Panc1 (cell line): ENCODE measurements around the gene PCSK5. TPM values are rescaled to one million over a fixed set of nuclear protein-coding genes. Genes with fewer than 3 reads are reported as not detected.

Experiments
- ATAC-seq: fragments of 200-7000 bp; cut with Tn5 transposase; 2 replicates; pipeline ENCODE4 v1.9.1; 2020; ENCODE audit warnings: mild to moderate bottlenecking, moderate library complexity
- BruUV-seq: library from RNA; stranded (reverse); fragments of 400-500 nt; replicated peaks from 2 replicates; lab custom pipeline; 2021; lab: Mats Ljungman, UMichigan
- CTCF ChIA-PET: fragments of 300-600 bp; sonication (Branson Sonifier 250); formaldehyde crosslinking; loops from one replicate; lab custom pipeline; 2022; ENCODE audit warnings: antibody characterized with exemption; lab: Charles Lee
- POLR2A ChIA-PET: fragments of 300-600 bp; sonication (Branson Sonifier 250); formaldehyde crosslinking; loops from one replicate; lab custom pipeline; 2022; ENCODE audit warnings: antibody characterized with exemption; lab: Charles Lee
- DNase-seq: peaks from one replicate; pipeline ENCODE4 v3.0.0-alpha.2; 2010; ENCODE audit warnings: low read depth, low spot score
- H3K27ac ChIP-seq: 2 replicates; pipeline ENCODE4 v1.5.1; 2011; ENCODE audit warnings: mild to moderate bottlenecking, low read length, inconsistent platforms
- H3K27me3 ChIP-seq: fragments of 200-500 bp; sonication (Bioruptor generic); 2 replicates; pipeline ENCODE4 v1.6.0; 2014; ENCODE audit warnings: low read length, inconsistent platforms; ENCODE audit not compliant: control insufficient read depth, insufficient read depth
- H3K36me3 ChIP-seq: fragments of 200-500 bp; sonication (Bioruptor generic); 2 replicates; pipeline ENCODE4 v1.5.1; 2014; ENCODE audit warnings: inconsistent platforms, mild to moderate bottlenecking, low read length, moderate library complexity; ENCODE audit not compliant: control insufficient read depth, insufficient read depth
- H3K4me1 ChIP-seq: 2 replicates; pipeline ENCODE4 v1.5.1; 2011; ENCODE audit warnings: inconsistent platforms, mild to moderate bottlenecking, low read length, moderate library complexity; ENCODE audit not compliant: control insufficient read depth, insufficient read depth
- H3K4me3 ChIP-seq, 2 experiments: 2 replicates each; pipeline ENCODE4 v1.5.1; 2011 to 2012; ENCODE audit warnings: low read depth in 2 of 2, low read length in 2 of 2, mild to moderate bottlenecking in 2 of 2, inconsistent platforms in 1 of 2, moderate library complexity in 1 of 2
- H3K9me3 ChIP-seq: fragments of 200-500 bp; sonication (Bioruptor generic); 2 replicates; pipeline ENCODE4 v1.5.1; 2014; ENCODE audit warnings: low read depth, mild to moderate bottlenecking, inconsistent platforms, low read length, moderate library complexity; ENCODE audit not compliant: control insufficient read depth, insufficient read depth
- POLR2AphosphoS5 ChIP-seq: IDR thresholded peaks from 2 replicates; pipeline ENCODE4 v1.6.1; 2012; ENCODE audit warnings: mild to moderate bottlenecking, low read depth, low read length, moderate library complexity
- SIN3A ChIP-seq: IDR thresholded peaks from 2 replicates; pipeline ENCODE4 v1.6.1; 2012; ENCODE audit warnings: low read depth, mild to moderate bottlenecking, low read length, moderate library complexity, borderline replicate concordance; ENCODE audit not compliant: insufficient read depth
- TCF7L2 ChIP-seq: IDR thresholded peaks from 2 replicates; pipeline ENCODE4 v1.6.1; 2011; ENCODE audit warnings: mild to moderate bottlenecking, low read depth, low read length, inconsistent platforms
- in situ Hi-C: cut with HindIII; loops from 2 replicates; pipeline ENCODE4 v1.10.0; 2016; ENCODE audit warnings: low sequenced_read_pairs, low pct_unique_long_range_greater_than_20kb
- intact Hi-C: fragments of 100-400 bp; cut with micrococcal nuclease; formaldehyde crosslinking; loops from one replicate; pipeline ENCODE4 v1.10.0; 2022; ENCODE audit not compliant: unreplicated experiment
- total RNA-seq: library from RNA; stranded (reverse); gene quantifications from one replicate; pipeline ENCODE4 v1.2.1, GENCODE V29; 2021; ENCODE audit not compliant: unreplicated experiment
- TF ChIP-seq, protein P1 (sequence below), 2 experiments: IDR thresholded peaks; 2 replicates each; pipeline ENCODE4 v1.6.1; 2011 to 2012; ENCODE audit warnings: low read depth in 2 of 2, control low read depth in 1 of 2, low read length in 1 of 2, mild to moderate bottlenecking in 1 of 2, moderate library complexity in 1 of 2; ENCODE audit not compliant: insufficient read depth in 1 of 2
- TF ChIP-seq, protein P2 (sequence below): fragments of 450-650 bp; IDR thresholded peaks from 2 replicates; pipeline ENCODE4 v1.5.1; 2017; ENCODE audit warnings: mild to moderate bottlenecking

PCSK5 gene
- total RNA-seq, 1 experiment from 2014 or later, result 0.21 TPM

DNA sequence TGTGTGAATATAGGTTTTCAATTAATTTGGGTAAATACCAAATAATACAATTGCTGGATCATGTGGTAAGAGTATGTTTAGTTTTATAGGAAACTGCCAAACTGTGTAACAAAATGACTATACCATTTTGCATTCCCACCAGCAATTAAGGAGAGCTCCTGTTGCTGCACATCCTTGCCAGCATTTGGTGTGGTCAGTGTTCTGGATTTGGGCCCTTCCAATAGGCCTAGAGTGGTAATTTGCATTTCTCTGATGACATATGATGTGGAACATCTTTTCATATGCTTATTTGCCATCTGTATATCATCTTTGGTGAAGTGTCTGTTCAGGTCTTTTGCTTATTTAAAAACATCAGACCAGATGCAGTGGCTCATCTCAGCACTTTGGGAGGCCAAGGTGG, 515.4 kb downstream of the PCSK5 start:
- ChIA-PET CTCF (interaction anchor here (0.7 kb wide), 1 partner anchor 532 kb away, joined by 4 read pairs; no protein-coding TSS in a partner anchor), POLR2A (no interaction called here)
- TF ChIP-seq TCF7L2 (no peak), SIN3A (no peak), POLR2AphosphoS5 (no peak)
- TF ChIP-seq, protein P1, sequence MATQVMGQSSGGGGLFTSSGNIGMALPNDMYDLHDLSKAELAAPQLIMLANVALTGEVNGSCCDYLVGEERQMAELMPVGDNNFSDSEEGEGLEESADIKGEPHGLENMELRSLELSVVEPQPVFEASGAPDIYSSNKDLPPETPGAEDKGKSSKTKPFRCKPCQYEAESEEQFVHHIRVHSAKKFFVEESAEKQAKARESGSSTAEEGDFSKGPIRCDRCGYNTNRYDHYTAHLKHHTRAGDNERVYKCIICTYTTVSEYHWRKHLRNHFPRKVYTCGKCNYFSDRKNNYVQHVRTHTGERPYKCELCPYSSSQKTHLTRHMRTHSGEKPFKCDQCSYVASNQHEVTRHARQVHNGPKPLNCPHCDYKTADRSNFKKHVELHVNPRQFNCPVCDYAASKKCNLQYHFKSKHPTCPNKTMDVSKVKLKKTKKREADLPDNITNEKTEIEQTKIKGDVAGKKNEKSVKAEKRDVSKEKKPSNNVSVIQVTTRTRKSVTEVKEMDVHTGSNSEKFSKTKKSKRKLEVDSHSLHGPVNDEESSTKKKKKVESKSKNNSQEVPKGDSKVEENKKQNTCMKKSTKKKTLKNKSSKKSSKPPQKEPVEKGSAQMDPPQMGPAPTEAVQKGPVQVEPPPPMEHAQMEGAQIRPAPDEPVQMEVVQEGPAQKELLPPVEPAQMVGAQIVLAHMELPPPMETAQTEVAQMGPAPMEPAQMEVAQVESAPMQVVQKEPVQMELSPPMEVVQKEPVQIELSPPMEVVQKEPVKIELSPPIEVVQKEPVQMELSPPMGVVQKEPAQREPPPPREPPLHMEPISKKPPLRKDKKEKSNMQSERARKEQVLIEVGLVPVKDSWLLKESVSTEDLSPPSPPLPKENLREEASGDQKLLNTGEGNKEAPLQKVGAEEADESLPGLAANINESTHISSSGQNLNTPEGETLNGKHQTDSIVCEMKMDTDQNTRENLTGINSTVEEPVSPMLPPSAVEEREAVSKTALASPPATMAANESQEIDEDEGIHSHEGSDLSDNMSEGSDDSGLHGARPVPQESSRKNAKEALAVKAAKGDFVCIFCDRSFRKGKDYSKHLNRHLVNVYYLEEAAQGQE (IDR thresholded peaks at IDR 0.05; ENCODE audit: insufficient read depth in 1 of 2, low read depth in 2 of 2, low read length in 1 of 2), result no peak
- TF ChIP-seq, protein P2, sequence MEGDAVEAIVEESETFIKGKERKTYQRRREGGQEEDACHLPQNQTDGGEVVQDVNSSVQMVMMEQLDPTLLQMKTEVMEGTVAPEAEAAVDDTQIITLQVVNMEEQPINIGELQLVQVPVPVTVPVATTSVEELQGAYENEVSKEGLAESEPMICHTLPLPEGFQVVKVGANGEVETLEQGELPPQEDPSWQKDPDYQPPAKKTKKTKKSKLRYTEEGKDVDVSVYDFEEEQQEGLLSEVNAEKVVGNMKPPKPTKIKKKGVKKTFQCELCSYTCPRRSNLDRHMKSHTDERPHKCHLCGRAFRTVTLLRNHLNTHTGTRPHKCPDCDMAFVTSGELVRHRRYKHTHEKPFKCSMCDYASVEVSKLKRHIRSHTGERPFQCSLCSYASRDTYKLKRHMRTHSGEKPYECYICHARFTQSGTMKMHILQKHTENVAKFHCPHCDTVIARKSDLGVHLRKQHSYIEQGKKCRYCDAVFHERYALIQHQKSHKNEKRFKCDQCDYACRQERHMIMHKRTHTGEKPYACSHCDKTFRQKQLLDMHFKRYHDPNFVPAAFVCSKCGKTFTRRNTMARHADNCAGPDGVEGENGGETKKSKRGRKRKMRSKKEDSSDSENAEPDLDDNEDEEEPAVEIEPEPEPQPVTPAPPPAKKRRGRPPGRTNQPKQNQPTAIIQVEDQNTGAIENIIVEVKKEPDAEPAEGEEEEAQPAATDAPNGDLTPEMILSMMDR, result no peak
- Histone ChIP-seq H3K4me1 (no peaks in the 10 kb centered on the region), H3K9me3 (no peaks in the 10 kb centered on the region), H3K36me3 (no peaks in the 10 kb centered on the region), H3K27ac (no peak overlapping the region), H3K27me3 (no peaks in the 10 kb centered on the region), H3K4me3 (no peak overlapping the region)
- no peak for ATAC-seq
- no peak for DNase-seq
- no TSS peak for BruUV-seq
- in situ Hi-C loops (no loop called here), intact Hi-C loops (no loop called here)
